Measurements from ENCODE around the gene AMZ1.
"Not testable (repeated sequence)": the region's sequence is repeated elsewhere in the genome, so short reads cannot be mapped to it uniquely, and the experiment has no call there.

AMZ1 gene

DNA sequence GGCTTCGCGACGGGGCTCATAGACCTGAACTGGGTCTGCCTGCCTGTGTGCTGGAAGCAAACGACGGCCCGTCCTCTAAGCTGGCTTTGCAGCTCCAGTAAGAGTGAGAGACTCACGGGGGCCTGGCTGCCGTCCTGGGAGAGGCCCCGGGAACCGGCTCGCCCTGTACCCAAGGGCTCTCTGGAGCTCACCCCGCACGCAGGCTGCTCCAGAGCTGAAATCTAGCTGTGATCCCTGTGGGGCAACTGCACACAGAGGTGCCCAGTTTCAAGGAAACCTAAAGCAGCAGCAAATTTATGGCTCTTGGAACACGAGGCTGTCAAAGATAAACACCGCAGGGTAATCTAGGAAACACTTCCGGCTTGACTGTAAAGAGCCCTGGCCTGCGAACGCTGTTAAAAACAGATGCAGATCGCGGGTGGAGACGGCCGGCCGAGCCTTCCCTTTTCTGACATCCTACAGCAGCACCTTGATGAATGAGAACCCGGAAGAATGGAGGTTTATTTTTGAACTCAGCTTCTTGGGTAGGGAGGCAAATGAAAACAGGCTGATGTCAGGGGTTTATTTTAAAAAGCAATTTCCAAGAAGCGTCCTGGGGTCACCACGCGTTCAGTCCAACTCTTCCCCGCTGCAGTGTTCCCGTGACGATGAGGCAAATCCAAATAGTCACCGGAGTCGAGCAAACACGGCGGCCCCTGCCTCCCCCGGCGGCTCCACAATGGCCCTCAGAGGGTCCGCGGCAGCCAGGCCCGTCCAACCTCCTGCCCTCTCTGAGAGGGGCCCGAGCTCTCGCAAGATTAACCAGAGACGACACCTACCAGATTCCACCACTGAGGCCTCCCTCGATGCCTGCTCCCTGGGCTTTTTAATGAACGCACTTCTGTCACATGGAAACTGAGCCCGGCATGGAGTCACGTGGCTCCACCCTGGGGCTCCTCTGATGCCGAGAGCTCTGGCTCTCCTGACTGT is 29.6 kb downstream of the AMZ1 start:
- peaks cover 9% of the 10 kb centered on the region for H3K4me1 ChIP-seq (ENCODE audit: control insufficient read depth, insufficient read depth, low read length)
- H3K9me3 ChIP-seq (ENCODE audit: control insufficient read depth, low read length) = no peaks in the 10 kb centered on the region
- peaks cover 29% of the 10 kb centered on the region for H3K36me3 ChIP-seq (ENCODE audit: control insufficient read depth, insufficient read depth, low read length, severe bottlenecking)
- H3K4me3 ChIP-seq (ENCODE audit: low read length) = no peak overlapping the region
- no peak overlapping the region for H3K9ac ChIP-seq (ENCODE audit: low read length)
- DNase-seq (ENCODE audit: low read depth) = no peak
- H3K27me3 ChIP-seq (replicated peaks; ENCODE audit: control insufficient read depth, insufficient read depth, low read length) = no peaks in the 10 kb centered on the region

DNA sequence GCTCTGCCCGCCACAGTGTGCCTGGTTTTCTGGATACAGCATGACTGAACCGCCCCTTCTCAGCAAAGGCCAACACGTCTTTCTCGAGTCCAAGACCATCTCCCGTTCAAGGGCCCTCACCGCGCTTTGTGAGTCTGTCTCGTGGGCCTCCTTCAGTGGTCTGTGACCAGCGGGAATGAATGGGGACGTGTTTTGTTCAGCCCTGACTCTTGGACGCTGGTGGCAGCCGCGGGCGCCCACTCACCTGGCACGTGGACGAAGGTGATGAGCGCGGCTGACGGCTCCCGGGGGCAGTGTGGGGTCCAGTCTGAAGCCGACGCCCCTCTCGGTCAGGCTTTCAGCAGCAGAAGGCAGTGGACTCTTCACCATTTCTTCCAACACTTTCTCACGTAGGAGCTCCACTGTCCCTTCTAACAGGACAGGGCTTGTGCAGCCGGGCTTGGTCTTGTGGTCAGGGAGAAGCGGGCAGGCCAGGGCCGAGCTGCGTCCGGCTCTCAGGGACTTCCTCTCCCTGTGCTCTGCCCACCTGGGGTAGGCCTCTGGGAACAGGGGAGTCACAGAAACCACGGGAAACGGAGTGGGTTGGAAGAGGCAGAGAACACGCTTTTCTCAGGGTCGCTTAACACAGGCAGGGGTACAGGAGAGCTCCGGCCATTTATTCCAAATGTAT is 30.4 kb downstream of the AMZ1 start:
- H3K4me3 ChIP-seq (ENCODE audit: low read length) = no peak overlapping the region
- no peaks in the 10 kb centered on the region for H3K27me3 ChIP-seq (replicated peaks; ENCODE audit: control insufficient read depth, insufficient read depth, low read length)
- H3K9ac ChIP-seq (ENCODE audit: low read length) = no peak overlapping the region
- H3K9me3 ChIP-seq (ENCODE audit: control insufficient read depth, low read length) = no peaks in the 10 kb centered on the region
- no peak for DNase-seq (ENCODE audit: low read depth)
- peaks cover 9% of the 10 kb centered on the region for H3K4me1 ChIP-seq (ENCODE audit: control insufficient read depth, insufficient read depth, low read length)
- peaks cover 36% of the 10 kb centered on the region for H3K36me3 ChIP-seq (ENCODE audit: control insufficient read depth, insufficient read depth, low read length, severe bottlenecking)

DNA sequence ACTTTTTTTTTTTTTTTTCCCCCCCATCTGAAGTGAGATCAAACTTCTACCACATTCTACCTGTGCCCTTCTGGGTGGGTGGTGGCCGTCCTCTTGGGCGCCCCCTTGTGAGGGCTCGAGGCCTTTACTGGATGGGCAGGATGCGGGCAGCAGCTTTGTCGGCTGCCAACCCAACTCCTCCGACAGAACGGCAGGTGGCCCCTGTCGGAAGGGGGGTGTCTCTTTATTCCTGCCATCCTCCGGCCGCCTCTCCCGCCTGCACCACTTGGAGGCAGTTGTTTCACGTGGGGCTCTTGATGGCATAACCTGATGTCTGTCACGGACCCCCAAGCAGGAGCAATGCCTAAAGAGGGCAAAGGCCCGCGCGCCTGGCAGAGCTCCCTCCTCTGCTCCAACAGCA is 31.0 kb downstream of the AMZ1 start:
- H3K9me3 ChIP-seq (ENCODE audit: control insufficient read depth, low read length) = no peaks in the 10 kb centered on the region
- H3K4me1 ChIP-seq (ENCODE audit: control insufficient read depth, insufficient read depth, low read length) = peaks cover 9% of the 10 kb centered on the region
- H3K4me3 ChIP-seq (ENCODE audit: low read length) = no peak overlapping the region
- DNase-seq (ENCODE audit: low read depth) = peak; percentile 20
- H3K36me3 ChIP-seq (ENCODE audit: control insufficient read depth, insufficient read depth, low read length, severe bottlenecking) = peaks cover 39% of the 10 kb centered on the region
- no peaks in the 10 kb centered on the region for H3K27me3 ChIP-seq (replicated peaks; ENCODE audit: control insufficient read depth, insufficient read depth, low read length)
- no peak overlapping the region for H3K9ac ChIP-seq (ENCODE audit: low read length)

DNA sequence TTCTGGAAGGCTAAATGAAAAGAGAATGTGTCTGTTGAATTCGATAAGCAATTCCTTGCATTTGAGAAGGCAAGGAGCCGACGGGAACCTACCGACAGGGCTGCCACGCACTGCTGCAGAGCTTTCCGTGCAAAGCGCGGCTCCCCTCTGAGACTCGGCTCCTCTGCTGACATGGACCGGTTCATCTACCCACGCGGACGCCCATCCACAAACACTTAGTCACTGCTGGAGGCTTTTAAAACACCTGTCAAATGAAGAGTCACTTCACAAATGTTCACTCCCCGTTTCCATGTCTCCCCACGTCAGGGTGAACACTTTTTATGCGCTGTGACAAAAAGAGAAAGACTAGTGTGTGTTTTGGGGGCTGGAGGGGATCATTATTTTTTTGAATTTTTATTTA is 32.0 kb downstream of the AMZ1 start:
- no peak for DNase-seq (ENCODE audit: low read depth)
- Histone ChIP-seq H3K27me3 (replicated peaks; ENCODE audit: control insufficient read depth, insufficient read depth, low read length) (no peaks in the 10 kb centered on the region), H3K36me3 (ENCODE audit: control insufficient read depth, insufficient read depth, low read length, severe bottlenecking) (peaks cover 46% of the 10 kb centered on the region), H3K9me3 (ENCODE audit: control insufficient read depth, low read length) (no peaks in the 10 kb centered on the region), H3K4me3 (ENCODE audit: low read length) (no peak overlapping the region), H3K4me1 (ENCODE audit: control insufficient read depth, insufficient read depth, low read length) (peaks cover 9% of the 10 kb centered on the region), H3K9ac (ENCODE audit: low read length) (no peak overlapping the region)

DNA sequence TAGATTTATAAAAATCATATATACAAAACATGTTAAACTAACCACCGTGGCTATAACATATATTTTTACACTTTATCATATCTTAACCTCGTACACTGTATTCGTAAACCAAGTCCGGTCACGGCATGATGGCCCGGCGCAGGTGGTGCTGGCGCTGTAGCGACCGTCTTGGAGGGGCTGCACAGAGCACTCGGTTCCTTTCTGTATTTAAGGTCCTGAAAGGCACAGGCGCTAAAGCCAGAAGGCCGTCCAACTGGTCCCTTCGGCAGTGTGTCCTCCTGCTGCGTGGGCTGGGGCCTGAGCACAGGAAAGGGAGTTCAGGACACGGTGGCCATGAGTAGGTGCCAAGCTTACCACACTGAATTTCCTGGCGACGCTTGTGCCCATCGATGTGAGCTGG is 33.8 kb downstream of the AMZ1 start:
- Histone ChIP-seq H3K9ac (ENCODE audit: low read length) (no peak overlapping the region), H3K36me3 (ENCODE audit: control insufficient read depth, insufficient read depth, low read length, severe bottlenecking) (peaks cover 64% of the 10 kb centered on the region), H3K9me3 (ENCODE audit: control insufficient read depth, low read length) (no peaks in the 10 kb centered on the region), H3K4me3 (ENCODE audit: low read length) (no peak overlapping the region), H3K27me3 (replicated peaks; ENCODE audit: control insufficient read depth, insufficient read depth, low read length) (no peaks in the 10 kb centered on the region), H3K4me1 (ENCODE audit: control insufficient read depth, insufficient read depth, low read length) (peaks cover 9% of the 10 kb centered on the region)
- DNase-seq (ENCODE audit: low read depth) = no peak

DNA sequence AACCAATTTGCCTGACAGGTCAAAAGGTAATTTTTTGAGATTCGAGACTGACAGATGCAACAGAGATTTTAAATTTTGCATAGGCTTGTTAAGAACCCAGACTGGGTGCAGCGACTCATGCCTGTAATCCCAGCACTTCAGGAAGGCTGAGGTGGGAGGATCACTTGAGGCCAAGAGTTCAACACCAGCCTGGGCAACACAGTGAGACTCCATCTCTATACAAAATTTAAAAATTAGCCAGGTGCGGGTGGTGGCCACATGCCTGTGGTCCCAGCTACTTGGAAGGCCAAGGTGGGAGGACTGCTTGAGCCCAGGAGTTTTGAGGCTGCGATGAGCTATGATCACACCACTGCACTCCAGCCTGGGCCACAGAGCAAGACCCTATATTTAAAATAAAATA is 34.6 kb downstream of the AMZ1 start:
- Histone ChIP-seq H3K9ac (ENCODE audit: low read length) (no peak overlapping the region), H3K4me1 (ENCODE audit: control insufficient read depth, insufficient read depth, low read length) (peaks cover 2% of the 10 kb centered on the region), H3K27me3 (replicated peaks; ENCODE audit: control insufficient read depth, insufficient read depth, low read length) (no peaks in the 10 kb centered on the region), H3K4me3 (ENCODE audit: low read length) (no peak overlapping the region), H3K36me3 (ENCODE audit: control insufficient read depth, insufficient read depth, low read length, severe bottlenecking) (peaks cover 71% of the 10 kb centered on the region), H3K9me3 (ENCODE audit: control insufficient read depth, low read length) (no peaks in the 10 kb centered on the region)
- DNase-seq (ENCODE audit: low read depth) = no peak

DNA sequence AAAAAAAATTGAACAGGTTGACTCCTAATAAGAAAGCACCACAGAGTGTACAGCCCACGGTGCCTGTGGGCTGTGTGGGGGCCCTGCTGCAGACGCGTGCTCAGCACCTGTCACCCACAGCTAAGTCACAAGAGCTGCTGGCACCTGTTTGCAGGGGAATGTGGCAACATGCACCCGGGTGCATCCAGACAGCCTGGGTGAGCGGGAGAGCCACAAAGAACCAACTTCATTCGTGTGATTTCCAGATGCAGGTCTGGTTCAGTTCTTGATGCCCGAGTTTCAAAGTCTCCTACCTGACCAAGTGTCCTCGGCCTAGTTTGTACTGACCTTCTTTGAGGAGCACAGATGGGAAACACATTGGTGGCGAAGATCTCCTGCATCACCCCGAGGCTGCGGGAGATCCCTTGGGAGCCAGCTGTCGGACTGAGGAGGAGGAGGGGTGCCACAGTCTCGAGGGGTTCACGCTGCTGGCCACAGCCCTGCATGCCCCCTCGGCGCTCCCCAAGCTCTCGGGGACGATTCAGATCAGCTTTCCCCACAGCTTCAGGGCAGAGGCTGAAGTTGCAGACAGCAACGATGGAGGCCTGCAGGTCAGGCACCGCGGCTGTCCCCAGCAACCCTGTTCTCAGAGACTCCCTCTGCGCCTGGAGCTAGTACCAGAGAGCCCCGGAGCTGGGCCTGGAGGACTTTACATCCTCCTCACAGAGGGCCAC is 35.3 kb downstream of the AMZ1 start:
- Histone ChIP-seq H3K9ac (ENCODE audit: low read length) (no peak overlapping the region), H3K4me1 (ENCODE audit: control insufficient read depth, insufficient read depth, low read length) (no peaks in the 10 kb centered on the region), H3K36me3 (ENCODE audit: control insufficient read depth, insufficient read depth, low read length, severe bottlenecking) (peaks cover 69% of the 10 kb centered on the region), H3K27me3 (replicated peaks; ENCODE audit: control insufficient read depth, insufficient read depth, low read length) (no peaks in the 10 kb centered on the region), H3K4me3 (ENCODE audit: low read length) (no peak overlapping the region), H3K9me3 (ENCODE audit: control insufficient read depth, low read length) (no peaks in the 10 kb centered on the region)
- DNase-seq (ENCODE audit: low read depth) = no peak

DNA sequence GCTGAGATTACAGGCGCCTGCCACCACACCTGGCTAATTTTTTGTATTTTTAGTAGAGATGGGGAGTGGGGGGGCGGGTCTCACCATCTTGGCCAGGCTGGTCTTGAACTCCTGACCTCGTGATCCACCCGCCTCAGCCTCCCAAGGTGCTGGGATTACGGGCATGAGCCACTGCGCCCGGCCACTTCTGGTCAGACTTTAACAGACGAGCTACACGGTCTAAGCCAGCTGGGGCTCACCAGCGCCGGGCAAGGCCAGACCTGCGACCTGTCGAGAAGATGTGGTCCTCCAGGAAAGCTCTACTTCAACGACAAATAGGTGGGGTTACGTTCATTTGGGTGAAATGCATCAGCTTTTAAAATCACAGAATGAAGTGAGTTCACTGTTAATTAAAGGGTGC is 36.0 kb downstream of the AMZ1 start:
- H3K27me3 ChIP-seq (replicated peaks; ENCODE audit: control insufficient read depth, insufficient read depth, low read length); DNase-seq (ENCODE audit: low read depth); H3K9ac ChIP-seq (ENCODE audit: low read length); H3K4me3 ChIP-seq (ENCODE audit: low read length); H3K4me1 ChIP-seq (ENCODE audit: control insufficient read depth, insufficient read depth, low read length); H3K9me3 ChIP-seq (ENCODE audit: control insufficient read depth, low read length): not testable (repeated sequence)
- H3K36me3 ChIP-seq (ENCODE audit: control insufficient read depth, insufficient read depth, low read length, severe bottlenecking) = peaks cover 66% of the 10 kb centered on the region

DNA sequence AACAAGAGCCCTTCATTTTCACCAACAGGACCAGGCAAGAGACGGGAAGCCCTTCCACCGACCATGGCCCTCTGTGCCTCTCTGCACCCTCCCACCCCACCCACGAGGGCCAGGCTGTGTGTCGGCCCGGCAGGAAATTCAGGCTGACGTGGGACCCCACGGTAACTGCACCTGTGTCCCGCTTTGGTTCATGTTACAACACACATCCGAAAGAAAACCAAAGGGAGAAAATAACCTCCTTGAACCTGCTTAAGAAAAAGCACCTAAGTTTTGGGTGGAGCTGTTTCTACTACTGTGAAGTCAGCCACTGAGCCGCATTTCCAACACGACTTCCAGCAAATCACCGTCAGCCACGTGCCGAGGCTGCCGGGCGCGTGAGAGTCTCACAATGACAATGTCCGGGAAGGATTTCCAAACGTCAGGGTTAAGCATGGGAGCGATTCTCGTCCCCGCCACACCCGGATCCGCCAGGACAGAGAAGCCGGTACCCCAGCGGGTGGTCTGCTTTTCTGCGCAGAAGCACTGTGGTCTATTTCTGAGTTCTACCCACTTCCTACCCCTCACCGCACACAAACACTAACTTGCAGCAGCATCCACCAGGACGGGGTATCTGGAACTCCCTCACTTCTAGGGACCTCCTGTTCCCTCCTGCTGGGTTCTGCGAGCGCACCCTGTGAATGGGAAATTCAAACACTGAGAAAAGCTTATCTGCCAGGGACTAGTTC is 36.6 kb downstream of the AMZ1 start:
- no peak for DNase-seq (ENCODE audit: low read depth)

DNA sequence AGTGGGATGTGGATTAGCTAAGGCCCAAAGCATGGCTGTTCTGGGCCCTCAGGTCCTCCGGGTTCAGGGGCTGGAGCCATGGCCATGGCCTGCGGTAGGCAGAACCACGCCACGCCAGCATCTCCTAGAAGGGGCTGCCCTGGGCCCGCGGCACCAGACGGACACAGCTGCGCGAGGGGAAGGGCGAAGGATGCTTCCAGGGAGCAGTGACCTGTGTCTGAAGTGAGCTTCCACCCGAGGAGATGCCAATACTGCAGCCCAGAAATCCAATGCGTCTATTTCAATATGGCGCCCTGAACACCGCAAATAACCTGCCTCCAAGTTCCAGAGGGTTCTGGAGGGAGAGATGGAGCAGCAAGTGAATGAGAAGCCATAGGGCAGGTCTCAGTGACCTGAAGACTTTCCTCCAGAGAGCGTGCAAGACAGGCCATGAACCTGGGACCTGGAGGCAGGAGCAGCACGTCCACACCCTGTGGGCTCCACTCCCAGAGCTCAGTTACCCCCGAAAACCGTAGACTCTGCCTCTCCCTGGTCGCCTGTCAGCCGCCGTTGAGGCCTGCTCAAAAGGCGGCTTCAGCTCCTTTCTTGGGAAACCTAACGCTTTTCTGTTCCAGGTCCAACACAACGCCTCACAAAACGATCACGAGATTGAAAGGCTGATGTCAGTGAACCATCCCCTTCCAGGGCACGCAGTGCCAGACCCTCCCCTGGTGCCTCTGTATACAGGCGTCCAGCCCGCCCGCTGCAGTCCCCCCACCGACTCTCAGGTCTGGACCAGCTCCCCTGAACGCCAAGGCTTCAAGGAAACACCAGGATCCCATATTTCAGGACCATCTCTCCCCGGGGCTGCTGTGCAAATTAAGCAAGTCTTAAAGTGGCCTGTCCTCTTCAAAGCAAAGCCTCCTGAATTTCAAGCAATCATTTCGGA is 37.4 kb downstream of the AMZ1 start:
- H3K9me3 ChIP-seq (ENCODE audit: control insufficient read depth, low read length) = no peaks in the 10 kb centered on the region
- H3K36me3 ChIP-seq (ENCODE audit: control insufficient read depth, insufficient read depth, low read length, severe bottlenecking) = peaks cover 68% of the 10 kb centered on the region
- no peaks in the 10 kb centered on the region for H3K27me3 ChIP-seq (replicated peaks; ENCODE audit: control insufficient read depth, insufficient read depth, low read length)
- DNase-seq (ENCODE audit: low read depth) = no peak
- H3K4me3 ChIP-seq (ENCODE audit: low read length) = no peak overlapping the region
- no peak overlapping the region for H3K9ac ChIP-seq (ENCODE audit: low read length)
- H3K4me1 ChIP-seq (ENCODE audit: control insufficient read depth, insufficient read depth, low read length) = no peaks in the 10 kb centered on the region

More for the DNA sequence above, 36.6 kb downstream of the AMZ1 start:
- no peaks in the 10 kb centered on the region for H3K4me1 ChIP-seq (ENCODE audit: control insufficient read depth, insufficient read depth, low read length)
- no peak overlapping the region for H3K9ac ChIP-seq (ENCODE audit: low read length)
- H3K4me3 ChIP-seq (ENCODE audit: low read length) = no peak overlapping the region
- no peaks in the 10 kb centered on the region for H3K9me3 ChIP-seq (ENCODE audit: control insufficient read depth, low read length)
- peaks cover 66% of the 10 kb centered on the region for H3K36me3 ChIP-seq (ENCODE audit: control insufficient read depth, insufficient read depth, low read length, severe bottlenecking)
- H3K27me3 ChIP-seq (replicated peaks; ENCODE audit: control insufficient read depth, insufficient read depth, low read length) = no peaks in the 10 kb centered on the region

Data from adipocyte (in vitro differentiated cells).